ENCODE data around the gene NKAIN4.

NKAIN4 gene

GRCh38 chr20:63257629-63258028 is 3.4 kb upstream of the NKAIN4 start:
- H3K36me3 ChIP-seq: no peaks in the 10 kb centered on the region
- no peaks in the 10 kb centered on the region for H3K9me3 ChIP-seq
- H3K4me1 ChIP-seq: peaks cover 0 to 22% (median 16%) of the 10 kb centered on the region in 4 donors
- no peak for DNase-seq
- TF ChIP-seq, protein P1, sequence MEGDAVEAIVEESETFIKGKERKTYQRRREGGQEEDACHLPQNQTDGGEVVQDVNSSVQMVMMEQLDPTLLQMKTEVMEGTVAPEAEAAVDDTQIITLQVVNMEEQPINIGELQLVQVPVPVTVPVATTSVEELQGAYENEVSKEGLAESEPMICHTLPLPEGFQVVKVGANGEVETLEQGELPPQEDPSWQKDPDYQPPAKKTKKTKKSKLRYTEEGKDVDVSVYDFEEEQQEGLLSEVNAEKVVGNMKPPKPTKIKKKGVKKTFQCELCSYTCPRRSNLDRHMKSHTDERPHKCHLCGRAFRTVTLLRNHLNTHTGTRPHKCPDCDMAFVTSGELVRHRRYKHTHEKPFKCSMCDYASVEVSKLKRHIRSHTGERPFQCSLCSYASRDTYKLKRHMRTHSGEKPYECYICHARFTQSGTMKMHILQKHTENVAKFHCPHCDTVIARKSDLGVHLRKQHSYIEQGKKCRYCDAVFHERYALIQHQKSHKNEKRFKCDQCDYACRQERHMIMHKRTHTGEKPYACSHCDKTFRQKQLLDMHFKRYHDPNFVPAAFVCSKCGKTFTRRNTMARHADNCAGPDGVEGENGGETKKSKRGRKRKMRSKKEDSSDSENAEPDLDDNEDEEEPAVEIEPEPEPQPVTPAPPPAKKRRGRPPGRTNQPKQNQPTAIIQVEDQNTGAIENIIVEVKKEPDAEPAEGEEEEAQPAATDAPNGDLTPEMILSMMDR (IDR thresholded peaks at IDR 0.05): no peak
- intact Hi-C loops (cut with DNase I; ENCODE audit: low total_unique reads): loop anchor here (5.0 kb wide), 1 partner anchor 490 kb away; no protein-coding TSS in a partner anchor
- no peak overlapping the region for H3K4me3 ChIP-seq
- H3K27me3 ChIP-seq: peaks cover 0 to 94% of the 10 kb centered on the region in 2 donors
- H3K27ac ChIP-seq: no peak overlapping the region

DNA sequence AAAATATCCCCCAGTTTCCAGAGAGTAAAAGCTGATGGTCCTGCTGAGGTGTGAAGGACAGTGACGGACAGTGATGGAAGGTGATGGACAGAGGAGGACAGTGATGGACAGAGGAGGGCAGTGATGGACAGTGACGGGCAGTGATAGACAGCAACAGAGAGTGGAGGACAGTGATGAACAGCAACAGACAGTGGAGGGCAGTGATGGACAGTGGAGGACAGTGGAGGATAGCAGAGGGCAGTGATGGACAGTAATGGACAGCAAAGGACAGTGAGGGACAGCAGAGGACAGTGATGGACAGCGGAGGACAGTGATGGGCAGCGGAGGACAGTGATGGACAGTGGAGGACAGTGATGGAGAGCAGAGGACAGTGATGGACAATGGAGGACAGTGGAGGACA is 2.7 kb upstream of the NKAIN4 start:
- H3K4me3 ChIP-seq: no peak overlapping the region
- DNase-seq: no peak
- peaks cover 0 to 22% (median 16%) of the 10 kb centered on the region in 4 donors for H3K4me1 ChIP-seq
- no peaks in the 10 kb centered on the region for H3K36me3 ChIP-seq
- H3K27me3 ChIP-seq: peaks cover 0 to 94% of the 10 kb centered on the region in 2 donors
- TF ChIP-seq, protein P1 (IDR thresholded peaks at IDR 0.05): no peak
- H3K27ac ChIP-seq: no peak overlapping the region
- H3K9me3 ChIP-seq: no peaks in the 10 kb centered on the region
- intact Hi-C loops (cut with DNase I; ENCODE audit: low total_unique reads): loop anchor here (5.0 kb wide), 1 partner anchor 490 kb away; no protein-coding TSS in a partner anchor

- Histone ChIP-seq H3K9me3 (no peaks in the 10 kb centered on the region), H3K27me3 (peaks cover 0 to 92% of the 10 kb centered on the region in 2 donors), H3K27ac (no peak overlapping the region), H3K36me3 (no peaks in the 10 kb centered on the region), H3K4me3 (no peak overlapping the region), H3K4me1 (peaks cover 0 to 22% (median 16%) of the 10 kb centered on the region in 4 donors)
- TF ChIP-seq, protein P1 (IDR thresholded peaks at IDR 0.05): no peak
- DNase-seq: no peak
- intact Hi-C loops (cut with DNase I; ENCODE audit: low total_unique reads): loop anchor here (5.0 kb wide), 1 partner anchor 489 kb away; no protein-coding TSS in a partner anchor
Observed at GRCh38 chr20:63255931-63256704, 1.9 kb upstream of the NKAIN4 start.

GRCh38 chr20:63254606-63255384 is 532 bp upstream of the NKAIN4 start:
- H3K4me1 ChIP-seq: peaks cover 0 to 22% (median 16%) of the 10 kb centered on the region in 4 donors
- H3K27ac ChIP-seq: no peak overlapping the region
- H3K36me3 ChIP-seq: no peaks in the 10 kb centered on the region
- TF ChIP-seq, protein P1 (IDR thresholded peaks at IDR 0.05): no peak
- peaks cover 0 to 92% of the 10 kb centered on the region in 2 donors for H3K27me3 ChIP-seq
- DNase-seq: no peak
- no peak overlapping the region for H3K4me3 ChIP-seq
- intact Hi-C loops (cut with DNase I; ENCODE audit: low total_unique reads): loop anchor here (5.0 kb wide), 1 partner anchor 487 kb away; no protein-coding TSS in a partner anchor
- H3K9me3 ChIP-seq: no peaks in the 10 kb centered on the region

- no peak for DNase-seq
- Histone ChIP-seq H3K9me3 (no peaks in the 10 kb centered on the region), H3K4me3 (peak overlapping the region; percentile 16 to 35), H3K4me1 (peaks cover 0 to 22% (median 16%) of the 10 kb centered on the region in 4 donors), H3K27me3 (peaks cover 0 to 92% of the 10 kb centered on the region in 2 donors), H3K36me3 (no peaks in the 10 kb centered on the region), H3K27ac (no peak overlapping the region)
- TF ChIP-seq, protein P1 (IDR thresholded peaks at IDR 0.05): no peak
- intact Hi-C loops (cut with DNase I; ENCODE audit: low total_unique reads): no loop called here
Observed at GRCh38 chr20:63253438-63254231, 628 bp downstream of the NKAIN4 start.

Measured in tibial artery (tissue), 4 donors.